Neuronal stem cell (in vitro differentiated cells): ENCODE measurements around the gene VWCE.

Source experiments
- DNase-seq: peaks from one replicate; pipeline ENCODE4 v3.0.0-alpha.2; 2013; ENCODE audit warnings: low spot score
- H2AFZ ChIP-seq: one replicate; pipeline ENCODE4 v1.6.1; 2013; ENCODE audit warnings: mild to moderate bottlenecking, low read length, inconsistent platforms
- H2AK5ac ChIP-seq: 2 replicates; pipeline ENCODE4 v1.6.1; 2013; ENCODE audit warnings: low read depth, mild to moderate bottlenecking, inconsistent platforms, low read length, moderate library complexity, mixed read lengths
- H2BK120ac ChIP-seq: 2 replicates; pipeline ENCODE4 v1.6.1; 2013; ENCODE audit warnings: low read depth, mild to moderate bottlenecking, inconsistent platforms, low read length, moderate library complexity, mixed read lengths
- H2BK12ac ChIP-seq: one replicate; pipeline ENCODE4 v1.6.1; 2013; ENCODE audit warnings: low read length, inconsistent platforms
- H2BK15ac ChIP-seq: 2 replicates; pipeline ENCODE4 v1.6.1; 2013; ENCODE audit warnings: mild to moderate bottlenecking, low read length, inconsistent platforms, mixed read lengths
- H2BK5ac ChIP-seq: one replicate; pipeline ENCODE4 v1.6.1; 2013; ENCODE audit warnings: inconsistent platforms, mild to moderate bottlenecking, low read length, moderate library complexity
- H3K14ac ChIP-seq: one replicate; pipeline ENCODE4 v1.6.1; 2013; ENCODE audit warnings: low read length, inconsistent platforms
- H3K18ac ChIP-seq: 2 replicates; pipeline ENCODE4 v1.6.1; 2013; ENCODE audit warnings: low read length, inconsistent platforms
- H3K23ac ChIP-seq: 2 replicates; pipeline ENCODE4 v1.6.1; 2013; ENCODE audit warnings: low read depth, mild to moderate bottlenecking, mixed read lengths, low read length, inconsistent platforms; ENCODE audit not compliant: poor library complexity
- H3K27ac ChIP-seq: replicated peaks from 3 replicates; pipeline ENCODE4 v1.5.1; 2013; ENCODE audit warnings: low read length, inconsistent platforms
- H3K27me3 ChIP-seq, 3 experiments: 2 replicates each; pipeline ENCODE4 v1.6.1; 2013; ENCODE audit warnings: low read length in 3 of 3, mild to moderate bottlenecking in 2 of 3, inconsistent platforms in 1 of 3, low read depth in 1 of 3, mixed read lengths in 1 of 3, moderate library complexity in 1 of 3; ENCODE audit not compliant: control insufficient read depth in 3 of 3, insufficient read depth in 3 of 3
- H3K36me3 ChIP-seq, 2 donors: replicated peaks in 1 of 2; 2 replicates each; pipeline ENCODE4 v1.6.1; 2013; ENCODE audit warnings: low read length in 2 of 2; ENCODE audit not compliant: control insufficient read depth in 2 of 2, insufficient read depth in 2 of 2
- H3K4ac ChIP-seq: 2 replicates; pipeline ENCODE4 v1.6.1; 2013; ENCODE audit warnings: inconsistent platforms, mild to moderate bottlenecking, low read length, moderate library complexity
- H3K4me1 ChIP-seq, 2 donors: 1 replicate in 1 of 2; 2 replicates in 1 of 2; pipeline ENCODE4 v1.6.1; 2013; ENCODE audit warnings: low read length in 2 of 2, low read depth in 1 of 2; ENCODE audit not compliant: control insufficient read depth in 2 of 2, insufficient read depth in 1 of 2
- H3K4me2 ChIP-seq: one replicate; pipeline ENCODE4 v1.6.1; 2013; ENCODE audit warnings: mild to moderate bottlenecking, low read length, inconsistent platforms; ENCODE audit not compliant: insufficient read depth, poor library complexity, severe bottlenecking
- H3K4me3 ChIP-seq, 2 donors: 2 replicates each; pipeline ENCODE4 v1.5.1; 2013; ENCODE audit warnings: low read length in 2 of 2, mild to moderate bottlenecking in 2 of 2, inconsistent platforms in 1 of 2, moderate library complexity in 1 of 2
- H3K79me1 ChIP-seq: one replicate; pipeline ENCODE4 v1.6.1; 2013; ENCODE audit warnings: low read depth, mild to moderate bottlenecking, inconsistent platforms, low read length, moderate library complexity
- H3K9ac ChIP-seq: one replicate; pipeline ENCODE4 v1.6.1; 2013; ENCODE audit warnings: mild to moderate bottlenecking, low read depth, low read length, inconsistent platforms; ENCODE audit not compliant: poor library complexity
- H3K9me3 ChIP-seq, 2 donors: replicated peaks in 1 of 2; 2 replicates each; pipeline versions ENCODE3 to v1.6.1; 2013; ENCODE audit warnings: low read length in 2 of 2, mild to moderate bottlenecking in 2 of 2, inconsistent platforms in 1 of 2, low read depth in 1 of 2, mixed read lengths in 1 of 2, moderate library complexity in 1 of 2; ENCODE audit not compliant: control insufficient read depth in 2 of 2, insufficient read depth in 1 of 2
- H4K8ac ChIP-seq: one replicate; pipeline ENCODE4 v1.6.1; 2013; ENCODE audit warnings: low read depth, mild to moderate bottlenecking, inconsistent platforms, low read length, moderate library complexity
- H4K91ac ChIP-seq: one replicate; pipeline ENCODE4 v1.6.1; 2013; ENCODE audit warnings: low read length, low read depth, mild to moderate bottlenecking, inconsistent platforms; ENCODE audit not compliant: poor library complexity
- WGBS, 2 donors: extraction: QIAGEN DNeasy Blood & Tissue Kit; methylation state at CpG; one replicate each; pipeline ENCODE4 v1.1.7; 2013; ENCODE audit warnings: missing lambda C conversion rate in 2 of 2, mixed read lengths in 1 of 2; ENCODE audit not compliant: insufficient read length in 2 of 2, insufficient replicate concordance in 1 of 2; ENCODE audit errors: extremely low coverage in 2 of 2; 5-methylcytosine and 5-hydroxymethylcytosine counted together

The VWCE gene

GRCh38 chr11:61332281-61332796, 37.2 kb upstream of the VWCE start:
- H3K23ac ChIP-seq, result peak overlapping the region; percentile 90
- no peak overlapping the region for H2BK15ac ChIP-seq
- H3K27ac ChIP-seq, result no peak overlapping the region
- peak overlapping the region; percentile 94 for H2AFZ ChIP-seq
- H2BK120ac ChIP-seq, result no peak overlapping the region
- H3K18ac ChIP-seq, result peak overlapping the region; percentile 94
- no peaks in the 10 kb centered on the region for H3K9me3 ChIP-seq
- H3K79me1 ChIP-seq, result peaks cover 10% of the 10 kb centered on the region
- H4K8ac ChIP-seq, result no peak overlapping the region
- no peak overlapping the region for H2BK12ac ChIP-seq
- H4K91ac ChIP-seq, result no peak overlapping the region
- no peak for DNase-seq
- H3K14ac ChIP-seq, result peak overlapping the region; percentile 97
- H3K4ac ChIP-seq, result peak overlapping the region; percentile 8
- H3K9ac ChIP-seq, result peak overlapping the region; percentile 96
- H2BK5ac ChIP-seq, result peak overlapping the region; percentile 43
- H3K4me2 ChIP-seq, result peak overlapping the region; percentile 71
- H2AK5ac ChIP-seq, result peak overlapping the region; percentile 74
- no peaks in the 10 kb centered on the region for H3K27me3 ChIP-seq
- H3K4me1 ChIP-seq, result peaks cover 11 to 37% of the 10 kb centered on the region in 2 donors
- no CpG with 5 or more reads among the region's 24 CpGs for WGBS, 2 donors
- peak overlapping the region; percentile 96 to 99 for H3K4me3 ChIP-seq
- H3K36me3 ChIP-seq, result peaks cover 8 to 40% of the 10 kb centered on the region in 2 donors

GRCh38 chr11:61331651-61332050, 36.5 kb upstream of the VWCE start:
- Histone ChIP-seq H2BK120ac (no peak overlapping the region), H3K4me2 (peak overlapping the region; percentile 71), H3K36me3 (peaks cover 8 to 47% of the 10 kb centered on the region in 2 donors), H3K4me1 (peaks cover 11 to 34% of the 10 kb centered on the region in 2 donors), H2AK5ac (no peak overlapping the region), H3K27me3 (no peaks in the 10 kb centered on the region), H3K9ac (no peak overlapping the region), H3K27ac (no peak overlapping the region), H3K23ac (no peak overlapping the region), H3K14ac (no peak overlapping the region), H2BK15ac (no peak overlapping the region), H4K8ac (no peak overlapping the region), H3K4me3 (peak overlapping the region in 1 of 2 donors; percentile 96), H2AFZ (no peak overlapping the region), H2BK12ac (no peak overlapping the region), H3K9me3 (no peaks in the 10 kb centered on the region), H3K18ac (no peak overlapping the region), H4K91ac (no peak overlapping the region), H3K79me1 (peaks cover 12% of the 10 kb centered on the region), H2BK5ac (no peak overlapping the region), H3K4ac (no peak overlapping the region)
- DNase-seq, result no peak
- whole genome bisulfite sequencing, 2 donors, result no CpG with 5 or more reads among the region's 6 CpGs

- Histone ChIP-seq H3K4me2 (no peak overlapping the region), H3K18ac (no peak overlapping the region), H3K23ac (no peak overlapping the region), H2AFZ (no peak overlapping the region), H3K36me3 (peaks cover 12 to 64% of the 10 kb centered on the region in 2 donors), H3K9ac (no peak overlapping the region), H3K4me1 (peaks cover 11 to 21% of the 10 kb centered on the region in 2 donors), H3K27ac (no peak overlapping the region), H3K9me3 (no peaks in the 10 kb centered on the region), H2BK5ac (no peak overlapping the region), H2AK5ac (no peak overlapping the region), H3K4me3 (no peak overlapping the region), H3K79me1 (peaks cover 13% of the 10 kb centered on the region), H4K91ac (no peak overlapping the region), H3K14ac (no peak overlapping the region), H3K27me3 (no peaks in the 10 kb centered on the region), H2BK15ac (no peak overlapping the region), H4K8ac (no peak overlapping the region), H3K4ac (no peak overlapping the region), H2BK120ac (no peak overlapping the region), H2BK12ac (no peak overlapping the region)
- no peak for DNase-seq
- WGBS, 2 donors, result no CpG with 5 or more reads among the region's 4 CpGs
These were observed 34.8 kb upstream of the VWCE start for GRCh38 chr11:61329871-61330270.

GRCh38 chr11:61328351-61328750, 33.2 kb upstream of the VWCE start:
- Histone ChIP-seq H3K18ac (no peak overlapping the region), H2BK12ac (no peak overlapping the region), H3K4ac (no peak overlapping the region), H3K4me1 (peaks cover 5 to 6% of the 10 kb centered on the region in 2 donors), H2BK5ac (no peak overlapping the region), H3K27me3 (no peaks in the 10 kb centered on the region), H3K4me3 (no peak overlapping the region), H3K9me3 (no peaks in the 10 kb centered on the region), H3K9ac (no peak overlapping the region), H4K8ac (no peak overlapping the region), H3K23ac (no peak overlapping the region), H3K79me1 (peaks cover 10% of the 10 kb centered on the region), H2BK120ac (no peak overlapping the region), H2AK5ac (no peak overlapping the region), H2AFZ (no peak overlapping the region), H3K14ac (no peak overlapping the region), H2BK15ac (no peak overlapping the region), H3K27ac (no peak overlapping the region), H3K36me3 (peaks cover 21 to 79% of the 10 kb centered on the region in 2 donors), H3K4me2 (no peak overlapping the region), H4K91ac (no peak overlapping the region)
- no CpG with 5 or more reads among the region's 9 CpGs for WGBS, 2 donors
- no peak for DNase-seq
